Measurements from ENCODE around the gene NEK1.

- TF ChIP-seq CTCF (IDR thresholded peaks at IDR 0.05) (no peak), EZH2 (IDR thresholded peaks at IDR 0.05; ENCODE audit: borderline replicate concordance, insufficient read depth, low read depth, low read length, poor library complexity, severe bottlenecking) (no peak)
Measured at GRCh38 chr4:169618286-169618685, 5.9 kb upstream of the NEK1 start.

Data from B cell (primary cell).